ENCODE measurements around the gene GJC2. TPM values are rescaled to one million over a fixed set of nuclear protein-coding genes. Genes with fewer than 3 reads are reported as not detected.

The GJC2 gene
- total and polyA plus RNA-seq, 2 donors (not counting 1 experiment from before 2014, with no cell fraction given), result 0.16 to 0.30 TPM

DNA sequence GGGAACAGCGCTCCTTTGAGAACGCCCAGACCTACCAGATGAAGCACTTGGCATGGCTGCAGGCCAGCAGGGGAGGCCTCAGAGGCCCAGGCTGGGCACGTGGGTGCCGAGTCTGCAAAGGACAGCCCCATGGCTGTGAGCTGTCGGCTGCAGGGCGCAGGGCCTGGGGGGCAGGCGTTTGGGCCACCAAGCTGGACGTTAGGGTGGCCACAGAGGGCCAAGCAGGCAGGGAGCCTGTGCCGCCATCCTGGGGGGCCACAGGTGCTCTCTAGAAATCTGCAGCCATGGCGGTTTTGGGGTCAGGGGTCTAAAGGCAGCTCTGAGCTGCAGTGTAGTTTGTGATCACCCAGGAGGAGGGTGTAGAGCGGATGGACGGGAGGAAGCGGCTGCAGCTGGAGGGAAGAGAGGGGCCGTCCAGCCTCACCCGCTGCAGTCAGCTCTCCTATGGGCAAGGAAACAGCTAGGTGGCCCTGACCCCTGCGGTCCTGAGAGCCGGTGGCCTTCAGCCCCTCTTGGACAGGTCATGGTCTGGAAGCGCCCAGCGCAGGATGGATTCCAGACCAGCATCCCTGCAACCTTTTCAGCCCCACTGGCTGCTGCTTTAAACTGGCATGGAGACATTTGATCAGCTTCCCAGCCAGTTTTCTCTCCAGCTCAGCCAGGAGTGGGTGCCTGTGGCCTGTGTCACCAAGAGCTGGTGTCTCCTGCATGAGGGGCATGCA is 26.9 kb downstream of the GJC2 start:
- Mint-ChIP-seq H3K4me3 (no peak overlapping the region), H3K4me1 (peaks cover 6% of the 10 kb centered on the region), H3K27me3 (no peaks in the 10 kb centered on the region), H3K9me3 (ENCODE audit: insufficient read depth) (no peaks in the 10 kb centered on the region), H3K27ac (no peak overlapping the region)
- H3K79me2 ChIP-seq (ENCODE audit: control insufficient read depth, insufficient read depth, low read length), result peaks cover 39% of the 10 kb centered on the region
- no peak overlapping the region for H3K9ac ChIP-seq (ENCODE audit: low read length)
- ChIA-PET CTCF (interaction anchor here (0.6 kb wide), 1 partner anchor 177 kb away, joined by 5 read pairs; no protein-coding TSS in a partner anchor), POLR2A (interaction anchor here (0.9 kb wide), 1 partner anchor 139 kb away, joined by 3 read pairs; no protein-coding TSS in a partner anchor)
- DNase-seq (no peak), ATAC-seq (ENCODE audit: low read depth) (no peak)
- no peak overlapping the region for H2AFZ ChIP-seq (ENCODE audit: insufficient read depth, low read depth, low read length, poor library complexity, severe bottlenecking)
- H4K20me1 ChIP-seq (ENCODE audit: control insufficient read depth, insufficient read depth, low read length, poor library complexity, severe bottlenecking), result peaks cover 28% of the 10 kb centered on the region
- WGBS (ENCODE audit: insufficient coverage), result 95% methylated on average over 19 of the region's 19 CpGs
- H3K27ac ChIP-seq (ENCODE audit: low read length in 2 of 2), result no peak overlapping the region
- H3K4me1 ChIP-seq (ENCODE audit: control insufficient read depth in 2 of 2, insufficient read depth in 2 of 2, low read length in 2 of 2), result no peaks in the 10 kb centered on the region
- H3K36me3 ChIP-seq (replicated peaks in 1 of 2; ENCODE audit: control extremely low read depth in 1 of 2, control insufficient read depth in 1 of 2, extremely low read depth in 1 of 2, insufficient read depth in 2 of 2, low read length in 1 of 2), result peaks cover 0 to 10% of the 10 kb centered on the region in 2 experiments
- no peak overlapping the region for H3K4me2 ChIP-seq (replicated peaks; ENCODE audit: low read depth, low read length, poor library complexity, severe bottlenecking)
- intact Hi-C loops (cut with micrococcal nuclease), result no loop called here
- H3K4me3 ChIP-seq (ENCODE audit: control extremely low read depth in 1 of 5, extremely low read depth in 1 of 5, insufficient read depth in 1 of 5, low read depth in 2 of 5, low read length in 4 of 5), result no peak overlapping the region
- TF ChIP-seq, protein P1, sequence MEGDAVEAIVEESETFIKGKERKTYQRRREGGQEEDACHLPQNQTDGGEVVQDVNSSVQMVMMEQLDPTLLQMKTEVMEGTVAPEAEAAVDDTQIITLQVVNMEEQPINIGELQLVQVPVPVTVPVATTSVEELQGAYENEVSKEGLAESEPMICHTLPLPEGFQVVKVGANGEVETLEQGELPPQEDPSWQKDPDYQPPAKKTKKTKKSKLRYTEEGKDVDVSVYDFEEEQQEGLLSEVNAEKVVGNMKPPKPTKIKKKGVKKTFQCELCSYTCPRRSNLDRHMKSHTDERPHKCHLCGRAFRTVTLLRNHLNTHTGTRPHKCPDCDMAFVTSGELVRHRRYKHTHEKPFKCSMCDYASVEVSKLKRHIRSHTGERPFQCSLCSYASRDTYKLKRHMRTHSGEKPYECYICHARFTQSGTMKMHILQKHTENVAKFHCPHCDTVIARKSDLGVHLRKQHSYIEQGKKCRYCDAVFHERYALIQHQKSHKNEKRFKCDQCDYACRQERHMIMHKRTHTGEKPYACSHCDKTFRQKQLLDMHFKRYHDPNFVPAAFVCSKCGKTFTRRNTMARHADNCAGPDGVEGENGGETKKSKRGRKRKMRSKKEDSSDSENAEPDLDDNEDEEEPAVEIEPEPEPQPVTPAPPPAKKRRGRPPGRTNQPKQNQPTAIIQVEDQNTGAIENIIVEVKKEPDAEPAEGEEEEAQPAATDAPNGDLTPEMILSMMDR (IDR thresholded peaks at IDR 0.05), result no peak
- no peak for TF ChIP-seq EZH2 (IDR thresholded peaks at IDR 0.05; ENCODE audit: borderline replicate concordance, insufficient read depth, low read depth, low read length, poor library complexity, severe bottlenecking)
- H3K9me3 ChIP-seq (ENCODE audit: control extremely low read depth in 1 of 3, control insufficient read depth in 2 of 3, insufficient read depth in 1 of 3, low read length in 2 of 3), result peaks cover 0 to 12% (median 0%) of the 10 kb centered on the region in 3 donors
- no peaks in the 10 kb centered on the region for H3K27me3 ChIP-seq (replicated peaks in 1 of 4; ENCODE audit: control extremely low read depth in 1 of 4, control insufficient read depth in 3 of 4, insufficient read depth in 4 of 4, low read length in 3 of 4)

GRCh38 chr1:228177183-228177475 is 27.4 kb downstream of the GJC2 start:
- Histone ChIP-seq H4K20me1 (ENCODE audit: control insufficient read depth, insufficient read depth, low read length, poor library complexity, severe bottlenecking) (peaks cover 24% of the 10 kb centered on the region), H3K4me1 (ENCODE audit: control insufficient read depth in 2 of 2, insufficient read depth in 2 of 2, low read length in 2 of 2) (no peaks in the 10 kb centered on the region), H3K4me3 (ENCODE audit: control extremely low read depth in 1 of 5, extremely low read depth in 1 of 5, insufficient read depth in 1 of 5, low read depth in 2 of 5, low read length in 4 of 5) (no peak overlapping the region), H3K27ac (ENCODE audit: low read length in 2 of 2) (no peak overlapping the region), H3K79me2 (ENCODE audit: control insufficient read depth, insufficient read depth, low read length) (peaks cover 34% of the 10 kb centered on the region), H3K9me3 (ENCODE audit: control extremely low read depth in 1 of 3, control insufficient read depth in 2 of 3, insufficient read depth in 1 of 3, low read length in 2 of 3) (peaks cover 0 to 12% (median 0%) of the 10 kb centered on the region in 3 donors), H3K9ac (ENCODE audit: low read length) (no peak overlapping the region), H2AFZ (ENCODE audit: insufficient read depth, low read depth, low read length, poor library complexity, severe bottlenecking) (no peak overlapping the region), H3K27me3 (replicated peaks in 1 of 4; ENCODE audit: control extremely low read depth in 1 of 4, control insufficient read depth in 3 of 4, insufficient read depth in 4 of 4, low read length in 3 of 4) (no peaks in the 10 kb centered on the region), H3K36me3 (replicated peaks in 1 of 2; ENCODE audit: control extremely low read depth in 1 of 2, control insufficient read depth in 1 of 2, extremely low read depth in 1 of 2, insufficient read depth in 2 of 2, low read length in 1 of 2) (peaks cover 0 to 10% of the 10 kb centered on the region in 2 experiments), H3K4me2 (replicated peaks; ENCODE audit: low read depth, low read length, poor library complexity, severe bottlenecking) (no peak overlapping the region)
- Mint-ChIP-seq H3K27ac (no peak overlapping the region), H3K4me1 (peaks cover 6% of the 10 kb centered on the region), H3K4me3 (no peak overlapping the region), H3K27me3 (no peaks in the 10 kb centered on the region), H3K9me3 (ENCODE audit: insufficient read depth) (no peaks in the 10 kb centered on the region)
- CTCF ChIA-PET, result no interaction called here
- no peak for DNase-seq
- TF ChIP-seq, protein P1 (IDR thresholded peaks at IDR 0.05), result no peak
- no peak for TF ChIP-seq EZH2 (IDR thresholded peaks at IDR 0.05; ENCODE audit: borderline replicate concordance, insufficient read depth, low read depth, low read length, poor library complexity, severe bottlenecking)
- POLR2A ChIA-PET, result no interaction called here
- 98% methylated on average over 4 of the region's 5 CpGs for WGBS (ENCODE audit: insufficient coverage)
- no peak for ATAC-seq (ENCODE audit: low read depth)
- intact Hi-C loops (cut with micrococcal nuclease), result no loop called here
